PFSK-1 (cell line): ENCODE results near the gene HIRIP3.

Experiments used
- POLR2AphosphoS5 ChIP-seq: IDR thresholded peaks from 2 replicates; pipeline ENCODE4 v1.6.1; 2012; ENCODE audit warnings: low read depth, mild to moderate bottlenecking, control low read depth, low read length, moderate library complexity
- TF ChIP-seq, protein P1 (sequence below), 2 experiments: IDR thresholded peaks; 2 replicates each; pipeline versions ENCODE4 v1.6.1 to v1.8.0; 2011 to 2012; ENCODE audit warnings: low read depth in 2 of 2, low read length in 2 of 2, control low read depth in 1 of 2, inconsistent platforms in 1 of 2, mild to moderate bottlenecking in 1 of 2, moderate library complexity in 1 of 2; ENCODE audit not compliant: insufficient read depth in 1 of 2

DNA sequence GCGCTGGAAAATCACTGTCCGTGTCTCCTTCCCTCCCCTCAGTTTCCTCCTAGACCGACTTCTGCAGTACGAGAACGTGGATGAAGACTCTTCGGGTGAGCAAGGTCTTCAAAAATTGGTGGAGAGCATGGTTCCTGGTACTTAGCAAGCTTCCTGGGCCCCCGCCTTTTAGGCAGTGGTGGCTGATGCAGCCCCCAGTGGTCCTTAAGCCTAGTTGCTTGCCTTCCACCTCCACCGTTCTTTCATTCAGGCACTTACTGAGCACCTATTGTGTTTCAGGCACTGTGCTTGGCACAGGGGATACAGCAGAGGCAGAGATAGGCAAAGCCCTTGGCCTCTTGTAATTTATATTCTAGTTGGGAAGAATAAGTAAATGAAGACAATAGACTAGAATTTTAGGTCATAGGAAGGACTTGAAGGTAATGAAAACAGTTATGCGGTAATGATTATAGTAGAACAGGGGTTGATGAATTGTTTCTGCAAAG lies 1.4 kb upstream of the HIRIP3 start:
- no peak for TF ChIP-seq POLR2AphosphoS5
- TF ChIP-seq, protein P1, sequence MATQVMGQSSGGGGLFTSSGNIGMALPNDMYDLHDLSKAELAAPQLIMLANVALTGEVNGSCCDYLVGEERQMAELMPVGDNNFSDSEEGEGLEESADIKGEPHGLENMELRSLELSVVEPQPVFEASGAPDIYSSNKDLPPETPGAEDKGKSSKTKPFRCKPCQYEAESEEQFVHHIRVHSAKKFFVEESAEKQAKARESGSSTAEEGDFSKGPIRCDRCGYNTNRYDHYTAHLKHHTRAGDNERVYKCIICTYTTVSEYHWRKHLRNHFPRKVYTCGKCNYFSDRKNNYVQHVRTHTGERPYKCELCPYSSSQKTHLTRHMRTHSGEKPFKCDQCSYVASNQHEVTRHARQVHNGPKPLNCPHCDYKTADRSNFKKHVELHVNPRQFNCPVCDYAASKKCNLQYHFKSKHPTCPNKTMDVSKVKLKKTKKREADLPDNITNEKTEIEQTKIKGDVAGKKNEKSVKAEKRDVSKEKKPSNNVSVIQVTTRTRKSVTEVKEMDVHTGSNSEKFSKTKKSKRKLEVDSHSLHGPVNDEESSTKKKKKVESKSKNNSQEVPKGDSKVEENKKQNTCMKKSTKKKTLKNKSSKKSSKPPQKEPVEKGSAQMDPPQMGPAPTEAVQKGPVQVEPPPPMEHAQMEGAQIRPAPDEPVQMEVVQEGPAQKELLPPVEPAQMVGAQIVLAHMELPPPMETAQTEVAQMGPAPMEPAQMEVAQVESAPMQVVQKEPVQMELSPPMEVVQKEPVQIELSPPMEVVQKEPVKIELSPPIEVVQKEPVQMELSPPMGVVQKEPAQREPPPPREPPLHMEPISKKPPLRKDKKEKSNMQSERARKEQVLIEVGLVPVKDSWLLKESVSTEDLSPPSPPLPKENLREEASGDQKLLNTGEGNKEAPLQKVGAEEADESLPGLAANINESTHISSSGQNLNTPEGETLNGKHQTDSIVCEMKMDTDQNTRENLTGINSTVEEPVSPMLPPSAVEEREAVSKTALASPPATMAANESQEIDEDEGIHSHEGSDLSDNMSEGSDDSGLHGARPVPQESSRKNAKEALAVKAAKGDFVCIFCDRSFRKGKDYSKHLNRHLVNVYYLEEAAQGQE (IDR thresholded peaks at IDR 0.05; ENCODE audit: insufficient read depth in 1 of 2, low read depth in 2 of 2, low read length in 2 of 2): no peak
